HepG2 (cell line): ENCODE data around the gene SKIC2. TPM values are rescaled to one million over a fixed set of nuclear protein-coding genes. Genes with fewer than 3 reads are reported as not detected.

Experiments used
- ATF3 ChIP-seq: sonication (generic); formaldehyde crosslinking; IDR thresholded peaks from 2 replicates; pipeline ENCODE4 v1.4.0; 2020; ENCODE audit warnings: missing genetic modification reagents
- EP300 ChIP-seq, 3 experiments: sonication (generic) in 1 of 3; formaldehyde crosslinking in 1 of 3; IDR thresholded peaks; 2 replicates each; pipeline versions ENCODE4 v1.5.1 to v1.6.1; 2011 to 2020; ENCODE audit warnings: low read depth in 2 of 3, low read length in 2 of 3, borderline replicate concordance in 1 of 3, improper control_type of control experiment in 1 of 3, mild to moderate bottlenecking in 1 of 3, missing genetic modification reagents in 1 of 3, moderate library complexity in 1 of 3
- ETV6 ChIP-seq: sonication (generic); formaldehyde crosslinking; conservative IDR thresholded peaks from 2 replicates; pipeline ENCODE4 v1.4.0; 2020; ENCODE audit warnings: missing genetic modification reagents
- GFI1 ChIP-seq: sonication (generic); formaldehyde crosslinking; IDR thresholded peaks from 2 replicates; pipeline ENCODE4 v1.5.0; 2020; ENCODE audit warnings: missing genetic modification reagents, mild to moderate bottlenecking, borderline replicate concordance
- HMGXB3 ChIP-seq: sonication (generic); formaldehyde crosslinking; IDR thresholded peaks from 2 replicates; pipeline ENCODE4 v1.4.0; 2020; ENCODE audit warnings: missing genetic modification reagents, borderline replicate concordance
- ISX ChIP-seq: sonication (generic); formaldehyde crosslinking; conservative IDR thresholded peaks from 2 replicates; pipeline ENCODE4 v1.5.0; 2020; ENCODE audit warnings: missing genetic modification reagents
- KLF15 ChIP-seq: sonication (generic); formaldehyde crosslinking; IDR thresholded peaks from 2 replicates; pipeline ENCODE4 v1.8.1; 2023; ENCODE audit warnings: borderline replicate concordance, mild to moderate bottlenecking, inconsistent platforms, missing genetic modification reagents, mixed read lengths
- MBD4 ChIP-seq: IDR thresholded peaks from 2 replicates; pipeline ENCODE4 v1.6.1; 2012; ENCODE audit warnings: low read length, inconsistent platforms, borderline replicate concordance
- MLX ChIP-seq: IDR thresholded peaks from 2 replicates; pipeline ENCODE4 v1.6.1; 2016
- TCF12 ChIP-seq, 2 experiments: fragments of 450-650 bp in 1 of 2; sonication (generic) in 1 of 2; formaldehyde crosslinking in 1 of 2; IDR thresholded peaks; 2 replicates each; pipeline versions ENCODE4 v1.6.1 to v1.8.0; 2017 to 2022; ENCODE audit warnings: antibody characterized with exemption in 1 of 2, mild to moderate bottlenecking in 1 of 2, missing genetic modification reagents in 1 of 2, moderate library complexity in 1 of 2
- ZBTB37 ChIP-seq: sonication (generic); formaldehyde crosslinking; IDR thresholded peaks from 2 replicates; pipeline ENCODE4 v1.4.0; 2020; ENCODE audit warnings: mild to moderate bottlenecking, missing genetic modification reagents
- ZNF12 ChIP-seq: sonication (generic); formaldehyde crosslinking; IDR thresholded peaks from 2 replicates; pipeline ENCODE4 v1.5.0; 2020; ENCODE audit warnings: missing genetic modification reagents
- ZNF230 ChIP-seq: sonication (generic); formaldehyde crosslinking; IDR thresholded peaks from 2 replicates; pipeline ENCODE4 v1.4.0; 2020; ENCODE audit warnings: mild to moderate bottlenecking, missing genetic modification reagents
- ZNF251 ChIP-seq: sonication (generic); formaldehyde crosslinking; IDR thresholded peaks from 2 replicates; pipeline ENCODE4 v1.9.0; 2021; ENCODE audit warnings: mild to moderate bottlenecking, missing genetic modification reagents
- ZNF337 ChIP-seq: sonication (generic); formaldehyde crosslinking; IDR thresholded peaks from 2 replicates; pipeline ENCODE4 v1.5.1; 2020; ENCODE audit warnings: missing genetic modification reagents, low read depth, mild to moderate bottlenecking, borderline replicate concordance
- ZNF614 ChIP-seq: IDR thresholded peaks from 2 replicates; pipeline ENCODE4 v1.6.1; 2018; ENCODE audit warnings: missing biosample characterization, missing genetic modification reagents, inconsistent platforms, borderline replicate concordance
- ZNF737 ChIP-seq: sonication (generic); formaldehyde crosslinking; IDR thresholded peaks from 2 replicates; pipeline ENCODE4 v1.5.0; 2020; ENCODE audit warnings: missing genetic modification reagents, mild to moderate bottlenecking, borderline replicate concordance
- polyA plus RNA-seq, 8 experiments: library from polyadenylated mRNA; depleted of rRNA in 3 of 8; stranded (reverse) in 7 of 8; unstranded in 1 of 8; fragments of >200 nt; fragmentation: Illumina TruSeq in 4 of 8; extraction: Trizol in 4 of 8; gene quantifications; 2 replicates each; pipeline versions ENCODE4 v1.2.1 to v1.2.3, GENCODE V29; 2011 to 2016; ENCODE audit warnings: low read depth in 4 of 8, missing spikeins in 1 of 8, mixed read lengths in 1 of 8; ENCODE audit not compliant: insufficient read depth in 1 of 8
- total RNA-seq, 5 experiments: library from RNA; depleted of rRNA; stranded (reverse); fragments of >200 nt; fragmentation: Illumina TruSeq; extraction: Trizol; gene quantifications; 2 replicates each; pipeline ENCODE4 v1.2.3, GENCODE V29; 2016; ENCODE audit warnings: low read depth in 1 of 5

SKIC2 gene
- total and polyA plus RNA-seq, 2 of the 13 experiments (the other 11 are each of a cell fraction or from before 2014, with no cell fraction given): 67.1 to 68.4 TPM

- no peak for TF ChIP-seq KLF15 (CRISPR knock-in tag)
- TF ChIP-seq ATF3 (CRISPR knock-in tag): no peak
- no peak for TF ChIP-seq MBD4
- no peak for TF ChIP-seq HMGXB3 (CRISPR knock-in tag)
- TF ChIP-seq ZNF12: no peak
- TF ChIP-seq ZBTB37 (CRISPR knock-in tag): 0 out of 2 replicates have a peak, but pooled peaks have one; percentile 4
- TF ChIP-seq ZNF614 (CRISPR knock-in tag): no peak
- TF ChIP-seq ETV6 (CRISPR knock-in tag): no peak
- TF ChIP-seq ZNF737: 0 out of 2 replicates have a peak, but pooled peaks have one; percentile 36
- TF ChIP-seq TCF12 (IDR thresholded peaks at IDR 0.05): no peak
- TF ChIP-seq TCF12 (CRISPR knock-in tag; IDR thresholded peaks at IDR 0.05): no peak; the same call in 1 of the 2 replicates
- no peak for TF ChIP-seq EP300 (IDR thresholded peaks at IDR 0.05; ENCODE audit: low read depth in 2 of 2, low read length in 2 of 2)
- 0 out of 2 replicates have a peak, but pooled peaks have one; percentile 9 for TF ChIP-seq EP300 (CRISPR knock-in tag; IDR thresholded peaks at IDR 0.05; ENCODE audit: borderline replicate concordance)
- no peak for TF ChIP-seq ZNF337 (CRISPR knock-in tag)
- no peak for TF ChIP-seq ZNF251 (CRISPR knock-in tag)
- no peak for TF ChIP-seq MLX (CRISPR knock-in tag)
- no peak for TF ChIP-seq ZNF230 (CRISPR knock-in tag)
- no peak for TF ChIP-seq ISX (CRISPR knock-in tag)
- no peak for TF ChIP-seq GFI1
Observed at GRCh38 chr6:31971279-31971992, 12.5 kb downstream of the SKIC2 start (continued).
